NCI-H2171 (cell line): ENCODE data around the gene CEMIP.

Experiments used
- DNase-seq: peaks from one replicate; lab custom pipeline; 2025; lab: John Stamatoyannopoulos, UW

The CEMIP gene

DNA sequence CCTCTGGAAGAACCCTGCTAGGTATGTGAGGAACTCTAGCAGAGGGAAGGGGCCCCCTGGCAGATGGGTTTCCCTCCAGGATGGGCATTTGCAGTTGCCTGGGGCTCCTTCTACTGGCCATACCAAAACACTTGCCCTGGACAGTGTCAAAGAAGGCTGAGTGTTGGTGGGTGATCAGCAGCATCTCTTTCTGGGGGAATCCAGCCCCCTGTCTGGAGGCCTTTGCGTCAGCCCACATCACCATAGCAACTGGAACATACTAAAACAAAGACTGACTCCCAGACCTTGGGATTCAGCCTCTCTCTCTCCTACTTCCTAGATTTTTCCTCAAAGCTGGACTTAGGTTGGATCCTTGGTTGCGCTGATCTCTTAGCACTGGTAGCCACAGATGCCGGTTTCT is 8.1 kb downstream of the CEMIP start:
- no peak for DNase-seq

DNA sequence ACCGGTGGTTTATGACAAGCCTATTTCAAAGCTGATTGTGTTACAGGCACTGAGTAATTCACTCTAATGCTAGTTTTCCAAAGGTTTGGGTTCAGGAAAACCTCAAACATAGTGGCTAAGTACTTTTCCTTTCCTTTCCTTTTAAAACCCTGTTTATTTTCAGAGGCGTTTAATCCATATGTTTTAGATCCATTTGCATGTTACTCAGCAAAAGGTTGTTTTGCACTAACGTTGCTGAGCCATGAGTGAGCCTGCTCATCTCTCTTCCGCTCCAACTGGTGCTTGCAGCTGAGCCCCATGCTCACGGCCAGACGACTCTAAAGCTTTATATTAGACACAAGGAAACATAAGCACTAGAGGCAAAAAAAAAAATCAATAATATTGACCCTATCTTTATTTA is 9.4 kb downstream of the CEMIP start:
- peak; percentile 43 for DNase-seq

DNA sequence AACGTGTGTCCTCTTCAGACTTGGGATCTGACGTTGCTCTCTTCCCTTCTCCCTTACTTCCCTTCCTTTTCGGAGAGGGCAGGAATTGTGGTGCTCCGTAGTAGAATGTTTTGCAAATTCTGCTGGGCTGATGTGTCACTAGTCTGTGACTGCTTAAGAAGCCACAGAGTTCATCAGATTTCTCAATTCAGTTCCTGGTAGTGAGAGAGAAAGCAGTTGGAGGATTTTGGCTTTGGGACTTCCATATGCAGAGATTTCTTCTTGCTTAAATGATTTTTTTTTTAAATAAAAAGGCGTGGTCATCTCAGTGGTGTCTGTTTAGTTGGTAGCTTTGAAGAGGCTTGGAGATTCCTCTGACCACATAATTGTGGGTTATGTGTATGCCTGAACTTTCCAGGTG is 10.1 kb downstream of the CEMIP start:
- no peak for DNase-seq

DNA sequence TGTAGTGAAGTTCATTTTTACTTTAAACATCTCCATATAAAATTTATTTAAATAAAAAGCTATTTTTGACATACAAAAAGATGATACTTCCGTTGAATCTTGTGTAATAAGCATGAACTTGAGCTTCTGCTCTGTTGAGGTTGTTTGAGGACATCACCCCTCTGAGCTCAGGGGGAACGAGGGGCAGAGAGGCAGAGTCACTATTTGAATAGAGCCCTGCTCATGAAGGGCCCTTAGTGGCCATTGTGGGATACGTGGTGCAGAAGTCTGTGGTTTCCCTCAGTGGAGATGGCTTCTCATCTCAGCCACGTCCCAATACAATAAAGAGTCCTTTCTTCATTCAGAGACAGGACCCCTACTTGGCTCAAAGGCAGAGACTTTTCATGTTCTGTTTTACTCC is 10.6 kb downstream of the CEMIP start:
- no peak for DNase-seq

DNA sequence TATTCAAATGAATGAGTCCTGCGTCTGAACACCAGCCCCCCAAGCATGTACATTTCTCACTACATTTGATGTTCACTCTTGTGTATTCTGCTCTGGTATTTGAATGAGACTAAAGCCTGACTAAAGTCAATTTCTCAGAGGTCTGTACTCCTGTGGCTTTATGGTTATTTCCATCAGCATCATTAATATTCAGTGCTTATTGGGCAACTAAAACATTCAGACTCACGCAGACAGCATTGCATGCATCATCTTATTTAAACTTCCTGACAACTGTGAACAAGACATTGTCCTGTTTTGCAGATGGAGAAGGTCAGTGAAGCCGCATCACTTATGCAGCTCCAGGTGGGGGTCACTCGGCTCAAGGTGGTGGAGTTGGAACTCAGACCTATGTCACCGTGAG is 11.1 kb downstream of the CEMIP start:
- no peak for DNase-seq

DNA sequence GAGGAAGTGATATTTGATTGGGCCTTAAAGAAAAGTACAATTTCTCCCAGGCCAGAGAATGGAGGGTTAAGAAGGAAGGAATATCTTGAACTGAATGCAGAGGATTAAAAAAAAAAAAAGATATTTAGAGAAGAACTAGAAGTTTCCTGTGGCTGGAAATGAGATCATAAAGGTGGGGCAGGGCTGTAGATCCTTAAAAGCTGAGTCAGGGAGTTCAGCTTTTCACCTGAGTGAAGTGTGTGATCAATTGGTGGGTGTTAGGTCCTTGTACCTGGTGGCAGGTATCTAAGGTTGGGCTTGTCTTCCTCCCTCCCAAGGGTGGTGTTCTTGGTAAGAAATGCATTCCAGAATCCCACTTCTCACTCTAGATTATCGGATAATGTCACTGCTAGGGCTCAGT is 11.8 kb downstream of the CEMIP start:
- no peak for DNase-seq

DNA sequence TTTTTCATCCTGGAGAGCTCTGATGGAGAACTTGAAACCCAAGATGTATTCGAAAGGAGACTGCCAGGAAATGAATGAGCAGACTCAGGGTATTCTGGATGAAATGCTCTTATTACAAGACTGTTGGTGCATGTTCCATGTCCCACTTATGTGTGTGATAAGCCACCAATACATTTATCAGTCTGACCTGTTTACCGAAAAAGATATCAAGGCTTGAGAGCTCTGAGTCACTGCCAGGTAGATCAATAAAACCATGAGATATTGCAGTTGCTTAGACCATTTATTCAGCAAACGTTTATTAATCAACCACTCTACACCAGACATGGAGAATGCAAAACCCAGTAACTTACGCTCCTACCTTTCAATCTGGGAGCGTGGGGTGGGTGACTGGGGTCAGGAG is 17.2 kb downstream of the CEMIP start:
- DNase-seq: no peak

DNA sequence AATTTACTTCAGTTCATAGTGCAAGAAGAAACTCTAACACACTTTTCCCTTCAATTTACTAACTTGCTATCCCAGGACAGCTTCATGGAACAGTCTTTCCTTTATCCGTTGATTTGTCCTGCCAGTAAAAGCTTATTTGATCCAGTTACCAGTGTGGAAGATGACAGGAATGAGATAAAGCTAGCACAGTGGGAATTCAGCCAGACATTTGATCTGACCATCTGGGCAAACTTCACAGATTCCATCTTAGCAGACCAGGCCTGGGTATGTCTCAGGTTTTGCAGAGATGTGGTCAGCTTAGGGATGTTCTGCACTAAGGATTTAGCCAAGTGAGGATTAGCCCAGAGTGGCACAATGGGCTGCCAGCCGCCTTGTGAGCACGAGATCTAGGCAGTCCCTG is 19.7 kb downstream of the CEMIP start:
- DNase-seq: no peak

DNA sequence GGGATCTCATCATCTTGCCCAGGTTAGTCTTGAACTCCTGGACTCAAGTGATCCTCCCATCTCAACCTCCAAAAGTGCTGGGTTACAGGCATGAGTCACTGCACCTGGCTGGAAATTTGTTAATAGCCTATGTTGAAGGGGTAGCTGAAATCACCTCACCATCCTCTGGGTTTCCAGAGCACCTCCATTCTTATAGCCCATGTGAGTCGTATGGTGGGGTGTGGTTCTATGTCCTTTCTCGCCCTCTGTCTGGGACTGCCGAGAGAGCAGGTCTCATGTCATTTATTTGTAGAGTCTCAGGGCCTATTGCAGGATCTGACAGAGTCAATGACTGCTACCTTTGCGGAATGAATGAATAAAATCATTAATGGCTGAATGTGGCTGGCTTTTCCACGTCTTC is 20.9 kb downstream of the CEMIP start:
- DNase-seq: no peak

DNA sequence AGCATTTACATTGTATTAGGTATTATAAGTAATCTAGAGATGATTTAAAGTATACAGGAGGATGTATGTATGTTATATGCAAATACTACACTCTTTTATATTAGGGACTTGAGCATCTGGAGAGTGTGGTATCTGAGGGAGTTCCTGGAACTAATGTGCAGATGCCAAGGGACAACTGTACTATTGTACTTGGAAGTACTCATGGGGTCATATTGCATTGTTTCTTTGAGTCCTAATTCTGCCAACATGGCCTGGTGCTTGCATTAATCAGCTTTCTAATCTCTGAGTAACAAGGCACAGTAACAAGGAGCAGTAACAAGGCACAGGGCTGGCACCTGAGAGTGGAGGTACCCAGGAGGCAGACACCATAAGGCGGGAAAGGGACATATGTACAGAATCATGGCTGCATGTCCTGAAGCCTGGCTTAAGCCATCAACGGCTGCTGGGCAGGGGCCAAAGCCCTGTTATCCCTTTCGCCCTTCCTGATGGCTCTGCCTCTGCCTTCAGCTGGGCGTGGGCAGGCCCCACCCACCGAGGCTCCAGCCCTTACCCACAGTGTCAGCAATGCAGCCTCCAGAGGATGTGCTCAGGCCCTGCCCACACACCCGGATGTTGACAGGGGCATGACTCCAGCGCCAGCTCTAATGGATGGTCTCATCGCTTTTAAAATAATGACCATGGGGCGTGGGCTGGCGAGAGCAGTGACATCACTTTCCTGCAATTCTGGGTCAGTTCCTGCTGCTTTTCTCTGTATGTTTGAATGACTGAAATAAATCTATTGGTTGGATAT is 22.9 kb downstream of the CEMIP start:
- no peak for DNase-seq

DNA sequence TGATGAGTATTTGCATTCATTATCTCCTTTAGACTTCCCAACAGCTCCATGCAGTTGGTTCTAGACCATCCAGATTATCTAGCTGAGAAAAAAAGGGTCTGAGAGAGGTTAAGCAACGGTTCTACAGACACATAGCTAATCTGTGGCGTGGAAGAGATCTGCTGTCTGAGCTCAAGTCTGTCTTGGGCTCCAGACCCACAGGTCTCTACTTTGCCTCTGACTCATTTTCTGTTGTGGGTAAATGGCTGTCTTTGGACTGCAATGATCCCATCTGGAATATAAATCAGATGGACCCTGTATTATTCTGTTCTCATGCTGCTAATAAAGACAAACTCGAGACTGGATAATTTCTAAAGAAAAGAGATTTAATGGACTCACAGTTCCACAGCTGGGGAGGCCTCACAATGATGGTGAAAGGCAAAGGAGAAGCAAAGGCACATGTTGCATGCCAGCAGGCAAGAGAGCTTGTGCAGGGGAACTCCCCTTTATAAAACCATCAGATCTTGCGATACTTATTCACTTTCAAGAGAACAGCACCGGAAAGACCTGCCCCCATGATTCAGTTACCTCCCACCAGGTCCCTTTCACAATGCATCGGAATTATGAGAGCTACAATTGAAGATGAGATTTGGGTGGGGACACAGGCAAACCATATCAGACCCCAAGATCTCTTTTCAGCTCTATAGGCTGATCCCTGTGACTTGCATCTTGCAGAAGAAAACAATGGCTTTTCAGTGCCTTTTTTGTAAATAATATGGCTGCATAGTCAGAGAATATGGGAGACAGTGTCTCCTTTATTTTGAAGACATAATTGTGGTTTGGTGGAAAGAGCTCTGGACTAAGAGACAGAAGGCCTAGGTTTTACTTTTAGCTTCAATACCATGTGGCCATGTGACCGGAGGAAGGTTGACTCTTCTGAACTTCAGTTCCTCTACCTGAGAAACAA is 24.7 kb downstream of the CEMIP start:
- DNase-seq: no peak

DNA sequence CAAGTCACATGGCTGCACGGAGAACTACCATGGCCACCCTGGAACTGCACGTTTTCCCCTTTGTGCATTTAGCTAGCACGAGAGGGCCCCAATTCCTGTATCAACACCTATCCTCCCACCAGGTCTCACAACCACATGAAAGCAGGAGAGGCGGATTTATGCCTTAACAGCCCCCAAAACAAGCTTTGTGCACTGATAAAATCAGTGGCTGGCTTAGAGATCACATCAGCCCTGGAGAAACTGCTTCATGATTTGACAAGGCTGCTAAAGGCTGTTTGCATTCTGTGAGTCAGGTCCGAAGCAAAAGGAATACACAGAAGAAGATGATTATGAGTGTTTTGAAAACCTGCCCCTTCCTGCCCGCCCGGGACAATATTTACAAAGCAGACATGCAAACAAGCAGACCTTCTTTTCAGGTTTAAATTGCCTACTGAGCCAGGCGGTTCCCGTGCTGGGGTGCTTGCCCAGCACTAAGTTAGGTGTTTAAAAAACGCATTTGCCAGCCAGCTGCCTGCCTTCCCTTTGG is 25.9 kb downstream of the CEMIP start:
- peak; percentile 20 for DNase-seq

DNA sequence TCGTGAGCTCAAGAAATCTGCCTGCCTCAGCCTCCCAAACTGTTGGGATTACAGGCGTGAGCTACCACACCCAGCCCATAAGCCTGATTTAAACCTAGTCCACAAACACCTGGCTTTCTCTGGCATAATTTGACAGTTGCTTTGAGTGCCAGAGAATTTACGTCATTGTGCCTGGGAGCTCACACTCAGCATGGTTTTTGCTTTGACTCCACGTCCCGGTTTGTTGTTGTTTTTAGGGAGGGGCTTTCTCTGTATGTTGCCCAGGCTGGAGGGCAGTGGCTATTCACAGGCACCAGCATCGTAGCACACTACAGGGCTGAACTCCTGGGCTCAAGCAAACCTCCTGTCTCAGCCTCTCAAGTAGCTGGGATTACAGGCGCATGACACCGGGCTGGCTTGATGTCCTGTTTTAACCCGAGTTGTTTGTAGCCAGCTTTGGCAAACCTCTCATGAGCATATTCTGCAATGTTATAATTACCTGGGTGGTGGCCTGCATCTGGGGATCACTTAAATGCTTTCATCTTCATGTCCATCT is 32.7 kb downstream of the CEMIP start:
- DNase-seq: no peak

DNA sequence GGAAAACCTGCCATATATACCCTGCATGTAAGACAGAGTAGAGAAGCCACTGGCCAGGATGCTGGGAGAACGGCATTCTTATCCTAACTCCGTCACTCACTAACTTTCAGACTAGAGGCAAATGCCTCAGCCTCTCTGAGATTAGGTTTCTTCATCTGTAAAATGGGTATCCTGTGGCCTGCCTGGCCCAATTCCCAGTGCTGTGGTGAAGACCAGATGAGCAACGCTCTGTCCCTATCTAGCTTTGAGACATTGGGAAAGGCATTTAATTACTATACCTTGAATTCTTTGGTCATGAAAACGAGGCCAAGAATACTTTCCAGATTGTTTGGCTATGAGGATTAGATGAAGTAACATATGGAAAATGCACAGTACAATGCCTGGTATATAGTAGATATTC is 35.9 kb downstream of the CEMIP start:
- DNase-seq: no peak

DNA sequence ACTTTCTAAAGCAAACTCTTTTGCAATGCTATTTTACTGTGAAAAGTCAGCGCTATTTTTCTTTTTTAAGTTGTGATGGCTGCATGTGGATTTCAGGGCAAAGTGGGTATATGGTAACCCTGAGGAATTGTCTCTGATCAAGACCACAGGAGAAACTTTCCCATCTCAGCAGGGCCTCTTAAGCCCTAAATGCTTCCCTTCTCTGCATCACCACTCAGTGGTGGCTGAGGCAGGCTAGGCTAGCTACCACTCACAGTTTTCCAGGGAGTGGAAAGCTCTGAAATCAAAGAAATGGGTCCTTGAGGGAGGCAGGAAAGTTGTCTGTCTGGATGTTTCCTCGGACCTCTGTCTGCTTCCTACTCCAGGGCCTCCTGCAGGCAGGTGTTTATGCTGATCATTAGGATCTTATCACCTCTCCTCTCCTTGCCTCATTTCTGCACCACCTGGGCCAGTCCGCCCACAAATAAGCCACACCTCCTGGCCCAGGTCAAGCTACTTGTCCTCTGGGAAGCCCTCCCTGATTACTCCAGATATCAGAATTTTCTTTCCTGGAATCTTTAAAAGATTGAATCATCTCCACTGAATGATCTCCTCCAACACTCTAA is 37.0 kb downstream of the CEMIP start:
- no peak for DNase-seq

DNA sequence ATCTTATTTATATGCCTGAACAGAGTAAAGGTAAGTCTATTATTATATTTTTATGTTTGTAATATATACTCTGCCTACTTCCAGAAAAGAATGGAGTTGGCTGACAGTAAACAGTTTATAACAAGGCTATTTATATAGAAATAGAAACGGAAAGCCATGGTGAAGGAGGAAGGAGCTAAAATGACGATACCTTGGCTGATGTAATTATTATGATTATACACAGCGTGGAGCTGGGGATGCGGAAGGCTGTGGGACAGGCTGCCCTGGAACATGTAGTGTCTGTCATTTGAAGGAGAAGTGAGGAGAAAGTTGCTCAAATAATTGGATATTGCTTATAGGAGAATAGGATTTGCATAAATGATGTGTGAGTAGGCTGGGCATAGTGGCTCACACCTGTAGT is 37.8 kb downstream of the CEMIP start:
- no peak for DNase-seq

DNA sequence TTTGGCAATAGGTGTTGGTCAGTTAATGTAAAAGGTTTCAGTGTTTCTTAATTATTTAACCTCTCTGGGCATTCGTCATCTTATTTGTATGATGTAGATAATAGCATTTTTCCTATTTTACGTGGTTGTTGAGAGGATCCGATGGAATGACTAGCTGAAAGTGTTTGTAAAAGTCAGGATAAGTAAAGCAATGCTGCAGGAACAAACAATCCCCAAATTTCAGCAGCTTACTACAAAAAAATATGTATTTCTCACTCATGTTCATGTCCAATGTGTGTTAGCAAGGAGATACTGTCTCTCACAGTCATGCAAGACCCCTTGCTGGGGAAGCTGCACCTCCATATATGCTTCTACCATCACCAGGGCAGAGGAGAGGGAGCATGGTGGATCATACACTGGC is 38.7 kb downstream of the CEMIP start:
- DNase-seq: no peak

DNA sequence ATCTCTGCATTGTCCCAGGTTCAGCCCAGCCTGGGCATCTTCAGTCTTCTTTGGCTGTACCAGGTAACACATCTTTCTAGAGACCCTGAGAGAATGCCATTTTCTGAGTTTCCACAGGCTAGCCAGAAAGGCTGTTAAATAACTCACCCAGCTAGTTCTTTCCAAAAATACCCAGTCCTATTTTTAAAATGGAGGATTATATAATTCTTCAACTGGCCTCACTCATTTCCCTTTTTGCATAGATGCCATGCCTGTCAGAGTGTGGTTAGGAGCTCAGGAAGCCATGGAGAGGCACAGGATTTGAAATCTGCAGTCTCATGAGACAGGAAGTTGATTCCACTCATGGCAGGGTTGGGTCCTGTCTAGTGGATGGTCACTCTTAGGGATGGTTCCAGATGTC is 39.8 kb downstream of the CEMIP start:
- no peak for DNase-seq

DNA sequence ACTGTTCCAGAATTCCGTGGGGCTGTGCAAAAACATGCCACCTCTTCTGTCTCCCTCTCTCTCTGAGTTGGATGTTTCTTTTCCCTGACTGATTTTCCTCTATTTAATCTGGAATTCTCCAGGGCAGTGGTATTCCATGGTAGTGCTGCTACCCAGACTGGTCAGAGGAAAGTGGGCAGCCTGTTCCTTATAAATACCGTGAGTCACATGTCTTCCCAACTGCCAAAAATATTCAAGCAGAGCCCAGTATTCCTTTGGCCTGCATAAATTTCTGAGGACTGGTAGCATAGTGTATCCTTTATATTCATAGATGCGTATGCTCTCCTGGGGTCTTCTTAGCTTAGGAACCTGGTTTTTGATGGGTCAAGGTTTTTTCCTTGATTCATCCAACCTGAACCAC is 40.9 kb downstream of the CEMIP start:
- no peak for DNase-seq

DNA sequence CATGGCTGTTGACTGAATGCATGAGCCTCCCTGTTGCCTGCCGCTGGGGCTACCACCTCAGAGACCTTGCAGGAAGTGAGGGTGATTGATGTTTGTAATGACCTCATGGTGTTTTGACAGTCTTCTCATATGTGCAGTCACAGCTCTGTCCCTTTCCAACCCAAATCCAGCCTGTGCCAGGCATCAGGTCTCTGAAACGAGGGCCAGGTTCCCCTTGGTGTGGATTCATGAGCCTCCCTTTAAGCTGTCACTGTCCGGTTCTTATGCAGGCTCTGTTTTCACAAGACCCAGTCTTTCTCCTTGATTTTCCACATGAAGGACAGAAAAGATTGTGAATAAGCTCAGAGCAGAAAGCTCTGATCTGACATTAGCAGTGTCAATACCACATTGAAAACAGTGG is 43.1 kb downstream of the CEMIP start:
- no peak for DNase-seq

DNA sequence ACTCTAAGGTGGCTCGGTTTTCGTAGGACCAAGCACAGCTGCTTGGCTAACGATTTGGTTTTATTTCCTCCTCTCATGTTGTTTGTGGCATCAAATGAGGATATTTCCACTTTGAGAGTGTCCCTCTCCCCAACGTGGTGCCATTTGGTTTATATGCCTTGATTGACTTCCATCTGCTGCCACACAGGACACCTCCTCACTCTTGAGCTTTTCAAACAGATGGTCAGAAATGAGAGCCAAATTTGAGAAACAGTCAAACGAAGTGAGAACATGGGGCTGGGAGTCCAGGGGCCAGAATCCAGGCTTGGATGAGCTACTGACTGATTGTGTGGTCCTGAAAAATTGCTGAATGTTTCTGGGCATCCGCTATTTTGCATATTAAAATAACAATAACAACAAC is 43.5 kb downstream of the CEMIP start:
- peak; percentile 86 for DNase-seq

DNA sequence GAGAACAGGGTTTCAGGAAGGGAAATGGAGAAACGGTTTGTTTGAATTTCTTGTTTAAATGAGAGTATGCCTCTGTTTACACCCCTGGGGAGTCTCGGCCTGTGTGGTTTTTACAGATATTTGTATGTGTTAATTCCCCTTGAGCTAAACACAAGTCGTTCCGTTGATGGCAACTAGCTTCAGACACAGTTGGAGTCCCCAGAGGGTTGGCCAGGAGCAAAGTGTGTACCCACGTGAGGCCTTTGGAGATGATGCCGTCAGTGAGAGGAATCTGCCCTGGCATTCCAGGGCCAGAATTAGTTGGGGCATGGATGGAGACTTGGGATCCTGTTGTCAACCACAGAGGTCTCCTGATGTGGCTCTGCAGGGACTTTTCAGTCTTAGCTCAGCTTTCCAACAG is 44.0 kb downstream of the CEMIP start:
- peak; percentile 54 for DNase-seq
